ENCODE results near the gene SFXN3. TPM values are rescaled to one million over a fixed set of nuclear protein-coding genes. Genes with fewer than 3 reads are reported as not detected.

SFXN3 gene
- total and polyA plus RNA-seq, 9 donors = 20.2 to 51.5 (median 28.6) TPM

- TF ChIP-seq CTCF (IDR thresholded peaks at IDR 0.05) (no peak), EP300 (IDR thresholded peaks at IDR 0.05) (peak; percentile 47), POLR2A (IDR thresholded peaks at IDR 0.05) (peak; percentile 62)
- H3K9me3 ChIP-seq = no peaks in the 10 kb centered on the region
- H3K4me3 ChIP-seq = peak overlapping the region; percentile 51
- H3K36me3 ChIP-seq = no peaks in the 10 kb centered on the region
- intact Hi-C loops (cut with DNase I) = no loop called here
- H3K4me1 ChIP-seq (ENCODE audit: insufficient read depth) = peaks cover 3% of the 10 kb centered on the region
- H3K27ac ChIP-seq = peak overlapping the region; percentile 54 to 76
- WGBS, 3 donors = 1% methylated on average over 40 of the region's 40 CpGs
- peak; percentile 94 to 97 (median 95) for DNase-seq
- H3K27me3 ChIP-seq = peaks cover 3% of the 10 kb centered on the region
Observed at GRCh38 chr10:101042667-101043362, 11.8 kb downstream of the SFXN3 start.

- DNase-seq = no peak
- Histone ChIP-seq H3K4me1 (ENCODE audit: insufficient read depth) (peaks cover 3% of the 10 kb centered on the region), H3K27me3 (peaks cover 8% of the 10 kb centered on the region), H3K9me3 (no peaks in the 10 kb centered on the region), H3K36me3 (no peaks in the 10 kb centered on the region), H3K4me3 (peak overlapping the region; percentile 51), H3K27ac (peak overlapping the region; percentile 54 to 76)
- intact Hi-C loops (cut with DNase I) = no loop called here
- TF ChIP-seq EP300 (IDR thresholded peaks at IDR 0.05) (no peak), POLR2A (IDR thresholded peaks at IDR 0.05) (no peak), CTCF (IDR thresholded peaks at IDR 0.05) (no peak)
- 10 to 14% (median 13%) methylated on average over 2 of the region's 2 CpGs for WGBS, 3 donors
Observed at GRCh38 chr10:101043363-101043707, 12.3 kb downstream of the SFXN3 start.

- no peaks in the 10 kb centered on the region for H3K9me3 ChIP-seq
- DNase-seq = no peak
- no peak overlapping the region for H3K27ac ChIP-seq
- peaks cover 8% of the 10 kb centered on the region for H3K27me3 ChIP-seq
- H3K4me3 ChIP-seq = no peak overlapping the region
- intact Hi-C loops (cut with DNase I) = no loop called here
- no peaks in the 10 kb centered on the region for H3K36me3 ChIP-seq
- WGBS, 3 donors = 70 to 84% (median 74%) methylated on average over 2 of the region's 2 CpGs
- no peak for TF ChIP-seq EP300 (IDR thresholded peaks at IDR 0.05)
- H3K4me1 ChIP-seq (ENCODE audit: insufficient read depth) = peaks cover 3% of the 10 kb centered on the region
Observed at GRCh38 chr10:101044117-101044516, 13.1 kb downstream of the SFXN3 start.

GRCh38 chr10:101046332-101047238 lies 15.6 kb downstream of the SFXN3 start:
- intact Hi-C loops (cut with DNase I) = no loop called here
- DNase-seq = no peak
- peaks cover 3% of the 10 kb centered on the region for H3K4me1 ChIP-seq (ENCODE audit: insufficient read depth)
- H3K27me3 ChIP-seq = peaks cover 8% of the 10 kb centered on the region
- no peaks in the 10 kb centered on the region for H3K36me3 ChIP-seq
- H3K4me3 ChIP-seq = no peak overlapping the region
- TF ChIP-seq CTCF (IDR thresholded peaks at IDR 0.05) = no peak
- no peak for TF ChIP-seq EP300 (IDR thresholded peaks at IDR 0.05)
- TF ChIP-seq POLR2A (IDR thresholded peaks at IDR 0.05) = no peak
- H3K27ac ChIP-seq = no peak overlapping the region
- H3K9me3 ChIP-seq = no peaks in the 10 kb centered on the region
- WGBS, 3 donors = 21 to 22% (median 22%) methylated on average over 25 of the region's 25 CpGs
